GM12865 (cell line): ENCODE results near the gene GABRA4.

Source experiments
- DNase-seq: peaks from one replicate; pipeline ENCODE4 v3.0.0; 2010; ENCODE audit warnings: low read depth
- H3K4me3 ChIP-seq: 2 replicates; pipeline ENCODE4 v1.5.1; 2011; ENCODE audit warnings: mild to moderate bottlenecking, low read depth, low read length, control low read depth
- TF ChIP-seq, protein P1 (sequence below): IDR thresholded peaks from 2 replicates; pipeline ENCODE4 v1.5.1; 2011; ENCODE audit warnings: low read length, control low read depth, low read depth, inconsistent platforms; ENCODE audit not compliant: insufficient read depth; ENCODE audit errors: missing control alignments

Gene GABRA4

DNA sequence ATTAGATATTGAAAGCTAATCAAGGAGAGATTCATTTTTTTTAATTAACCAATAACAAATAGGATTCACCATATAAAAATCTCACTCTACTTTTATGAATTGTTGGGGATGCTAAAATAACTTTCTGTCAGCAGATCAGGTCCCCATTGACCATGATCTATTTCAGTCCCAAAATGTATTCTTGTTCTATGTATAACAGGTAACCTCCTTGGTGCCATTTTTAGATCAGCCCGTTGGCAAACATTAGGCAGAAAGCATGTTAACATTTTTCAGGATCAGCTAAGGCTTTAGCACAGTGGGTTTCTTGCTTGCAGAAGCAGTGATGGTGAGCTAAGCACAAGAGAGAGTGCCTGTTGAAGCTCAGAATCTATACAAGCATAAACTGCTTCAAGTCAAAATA is 43.6 kb downstream of the GABRA4 start:
- TF ChIP-seq, protein P1, sequence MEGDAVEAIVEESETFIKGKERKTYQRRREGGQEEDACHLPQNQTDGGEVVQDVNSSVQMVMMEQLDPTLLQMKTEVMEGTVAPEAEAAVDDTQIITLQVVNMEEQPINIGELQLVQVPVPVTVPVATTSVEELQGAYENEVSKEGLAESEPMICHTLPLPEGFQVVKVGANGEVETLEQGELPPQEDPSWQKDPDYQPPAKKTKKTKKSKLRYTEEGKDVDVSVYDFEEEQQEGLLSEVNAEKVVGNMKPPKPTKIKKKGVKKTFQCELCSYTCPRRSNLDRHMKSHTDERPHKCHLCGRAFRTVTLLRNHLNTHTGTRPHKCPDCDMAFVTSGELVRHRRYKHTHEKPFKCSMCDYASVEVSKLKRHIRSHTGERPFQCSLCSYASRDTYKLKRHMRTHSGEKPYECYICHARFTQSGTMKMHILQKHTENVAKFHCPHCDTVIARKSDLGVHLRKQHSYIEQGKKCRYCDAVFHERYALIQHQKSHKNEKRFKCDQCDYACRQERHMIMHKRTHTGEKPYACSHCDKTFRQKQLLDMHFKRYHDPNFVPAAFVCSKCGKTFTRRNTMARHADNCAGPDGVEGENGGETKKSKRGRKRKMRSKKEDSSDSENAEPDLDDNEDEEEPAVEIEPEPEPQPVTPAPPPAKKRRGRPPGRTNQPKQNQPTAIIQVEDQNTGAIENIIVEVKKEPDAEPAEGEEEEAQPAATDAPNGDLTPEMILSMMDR, result no peak
- no peak for DNase-seq
- H3K4me3 ChIP-seq, result no peak overlapping the region

DNA sequence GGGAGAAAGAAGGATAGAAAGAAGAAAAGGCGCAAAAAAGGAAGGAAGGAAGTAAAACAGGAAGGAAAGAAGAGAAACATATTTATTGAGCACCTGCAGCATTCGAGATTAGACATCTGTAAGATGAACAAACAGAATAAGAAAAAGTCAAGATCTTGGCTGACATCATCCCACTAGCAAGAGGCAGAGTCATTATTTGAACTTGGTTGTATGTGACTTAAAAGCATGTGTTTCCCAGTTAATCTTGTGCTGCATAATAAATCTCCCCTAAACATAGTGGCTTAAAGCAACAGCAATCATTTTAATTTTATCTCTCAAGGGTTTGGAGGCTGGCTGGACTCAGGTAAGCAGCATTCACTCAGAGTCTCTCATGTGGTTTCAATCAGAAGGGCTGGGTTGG is 45.8 kb downstream of the GABRA4 start:
- DNase-seq, result no peak
- TF ChIP-seq, protein P1, result no peak
- H3K4me3 ChIP-seq, result no peak overlapping the region

DNA sequence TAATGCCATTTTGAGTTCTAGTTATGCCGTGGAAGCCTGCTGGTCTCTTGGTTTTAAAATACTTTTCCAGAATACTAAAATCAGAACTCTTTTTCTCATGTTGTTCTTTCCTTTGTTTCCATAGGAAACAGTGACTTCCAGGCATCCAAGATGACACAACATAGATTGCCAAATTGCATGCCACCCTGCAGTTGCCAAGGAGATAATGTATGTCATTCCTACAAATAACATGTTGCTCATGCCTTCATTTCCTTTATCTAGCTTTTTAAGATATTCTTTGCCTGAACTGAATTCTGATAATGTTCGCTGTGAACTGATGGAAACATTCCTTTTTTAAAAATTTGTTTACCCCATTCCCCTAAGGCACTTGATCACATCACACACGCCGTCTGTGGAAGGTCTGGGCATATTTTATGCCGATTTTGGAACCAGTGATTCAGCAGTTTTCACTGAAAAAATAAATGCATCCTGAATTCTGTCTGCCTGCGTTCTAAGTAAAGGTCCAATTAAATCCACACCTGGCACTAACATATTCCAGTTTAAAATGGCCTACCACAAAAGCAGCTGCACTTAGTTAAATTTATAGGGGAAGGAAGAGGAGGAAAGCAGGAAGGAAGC is 46.4 kb downstream of the GABRA4 start:
- no peak for DNase-seq
- no peak overlapping the region for H3K4me3 ChIP-seq
- TF ChIP-seq, protein P1, result no peak

DNA sequence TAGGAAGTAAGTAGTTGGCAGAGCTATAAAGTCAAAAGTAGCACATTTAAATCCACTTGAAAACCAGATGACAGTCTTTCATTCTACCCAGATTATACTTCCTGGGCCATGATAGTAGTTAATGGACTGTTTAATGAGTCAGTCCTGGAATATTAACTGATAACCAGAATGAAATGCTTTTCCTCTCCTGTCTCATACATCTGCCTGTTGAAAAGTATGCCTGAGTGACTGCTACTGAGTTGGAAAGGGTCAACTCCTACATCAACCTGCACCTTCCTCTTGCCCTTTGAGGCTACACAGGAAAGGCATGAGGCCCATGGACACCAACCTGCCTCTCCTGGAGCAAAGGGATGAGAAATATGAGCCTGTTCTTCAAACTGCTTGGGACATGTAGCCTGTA is 48.3 kb downstream of the GABRA4 start:
- DNase-seq, result no peak
- TF ChIP-seq, protein P1, result no peak

DNA sequence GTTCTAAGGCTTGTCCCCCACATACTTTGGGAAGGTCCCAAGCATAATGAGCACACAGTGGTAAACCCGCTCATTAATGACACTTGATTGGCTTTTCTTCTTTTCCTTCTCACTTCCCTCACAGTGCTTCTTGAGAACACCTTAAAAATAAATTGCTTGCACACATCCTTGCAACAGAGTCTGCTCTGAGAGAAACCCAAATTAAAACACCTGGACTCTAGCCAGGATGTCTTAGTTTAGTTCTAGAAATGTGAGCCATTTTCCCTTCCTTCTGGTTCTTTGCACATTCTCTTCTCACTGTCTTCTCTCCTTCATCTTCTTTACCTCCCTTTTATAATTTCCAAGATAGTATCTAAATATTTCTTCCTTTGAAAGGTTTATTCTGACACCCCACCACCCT is 49.0 kb downstream of the GABRA4 start:
- TF ChIP-seq, protein P1, result no peak
- DNase-seq, result no peak
- H3K4me3 ChIP-seq, result no peak overlapping the region

More for the DNA sequence above, 48.3 kb downstream of the GABRA4 start:
- no peak overlapping the region for H3K4me3 ChIP-seq

DNA sequence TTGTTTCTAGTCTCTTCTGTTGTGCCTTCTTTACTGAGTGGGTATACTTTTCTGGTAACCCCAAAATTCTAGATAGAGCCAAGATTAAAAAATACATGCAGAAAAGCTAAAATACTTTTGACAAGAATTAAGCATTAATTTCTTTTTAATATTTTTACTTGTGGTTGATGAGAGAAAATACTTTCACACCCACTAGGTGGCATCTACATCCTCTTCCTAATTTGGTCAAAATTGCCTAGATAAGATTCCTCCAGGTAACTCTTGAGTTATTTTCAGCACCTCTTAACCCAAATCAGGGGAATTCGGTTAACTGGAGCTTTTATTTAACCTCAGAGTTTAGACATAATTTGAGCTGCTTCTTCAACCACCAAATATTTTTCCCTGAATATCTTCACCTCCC is 55.9 kb downstream of the GABRA4 start:
- TF ChIP-seq, protein P1, result no peak
- H3K4me3 ChIP-seq, result no peak overlapping the region
- peak; percentile 10 for DNase-seq

DNA sequence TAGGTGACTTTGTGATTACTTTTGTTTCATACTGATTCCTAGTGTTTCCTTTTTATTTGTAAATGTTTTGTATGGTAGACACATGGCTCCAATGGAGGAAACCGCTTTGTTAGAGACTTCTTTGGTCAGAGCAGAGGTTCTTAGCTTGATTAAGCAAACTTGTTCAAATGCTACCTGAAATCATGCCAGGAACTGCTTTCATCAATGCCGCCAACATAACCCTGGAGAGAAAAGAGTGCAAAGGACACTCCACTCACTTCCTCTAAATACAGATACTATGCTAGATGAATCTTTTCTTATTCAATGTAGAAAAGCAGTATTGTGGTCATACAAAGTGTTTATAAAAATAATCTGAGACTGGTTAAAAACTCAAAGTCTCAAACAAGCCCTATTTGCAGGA is 58.7 kb downstream of the GABRA4 start:
- no peak for DNase-seq
- H3K4me3 ChIP-seq, result no peak overlapping the region
- TF ChIP-seq, protein P1, result no peak
